HEK293 (cell line): Measurements from ENCODE around the gene FRMPD4.

Experiments used
- CTCF ChIA-PET: fragments of 350-600 bp; formaldehyde crosslinking; extraction: SDS; loops from one replicate; lab custom pipeline; 2021; ENCODE audit warnings: antibody characterized with exemption; lab: Yijun Ruan, JAX
- POLR2A ChIA-PET: fragments of 300-600 bp; formaldehyde crosslinking; extraction: SDS; loops from one replicate; lab custom pipeline; 2020; ENCODE audit warnings: antibody characterized with exemption, inconsistent platforms; lab: Yijun Ruan, JAX
- H3K27ac ChIP-seq: fragments of 200-500 bp; sonication (Bioruptor generic); 2 replicates; pipeline ENCODE4 v1.5.1; 2014; ENCODE audit warnings: low read depth, low read length, control low read depth, inconsistent platforms; ENCODE audit errors: extremely low read depth
- H3K36me3 ChIP-seq, 2 experiments: fragments of 200-500 bp in 1 of 2; sonication (Bioruptor generic) in 1 of 2; 1 replicate in 1 of 2; 2 replicates in 1 of 2; pipeline ENCODE4 v1.5.1; 2014 to 2017; ENCODE audit warnings: inconsistent platforms in 2 of 2, low read length in 2 of 2; ENCODE audit not compliant: control insufficient read depth in 2 of 2, insufficient read depth in 1 of 2
- H3K4me1 ChIP-seq: fragments of 200-500 bp; sonication (Bioruptor generic); 2 replicates; pipeline ENCODE4 v1.5.1; 2014; ENCODE audit warnings: mild to moderate bottlenecking, low read length, inconsistent platforms; ENCODE audit not compliant: control insufficient read depth, insufficient read depth
- H3K4me3 ChIP-seq: 2 replicates; pipeline ENCODE4 v1.5.1; 2011; ENCODE audit warnings: low read depth, mild to moderate bottlenecking, control low read depth, low read length, moderate library complexity
- H3K9me3 ChIP-seq: fragments of 200-500 bp; sonication (Bioruptor generic); 2 replicates; pipeline ENCODE4 v1.5.1; 2014; ENCODE audit warnings: low read depth, low read length, inconsistent platforms; ENCODE audit not compliant: control insufficient read depth, insufficient read depth
- EGR2 ChIP-seq: fragments of 450-650 bp; formaldehyde crosslinking; IDR thresholded peaks from 2 replicates; pipeline ENCODE4 v1.5.1; 2016; ENCODE audit warnings: low read depth, missing biosample characterization, missing genetic modification characterization
- GLI4 ChIP-seq: fragments of 450-650 bp; formaldehyde crosslinking; IDR thresholded peaks from 2 replicates; pipeline ENCODE4 v1.5.1; 2016; ENCODE audit warnings: missing biosample characterization, missing genetic modification characterization
- SCRT2 ChIP-seq: fragments of 450-650 bp; formaldehyde crosslinking; IDR thresholded peaks from 2 replicates; pipeline ENCODE4 v1.5.1; 2016; ENCODE audit warnings: missing biosample characterization, missing genetic modification characterization
- ZBTB20 ChIP-seq: fragments of 450-650 bp; formaldehyde crosslinking; IDR thresholded peaks from 2 replicates; pipeline ENCODE4 v1.5.1; 2016; ENCODE audit warnings: missing biosample characterization, missing genetic modification characterization
- ZEB2 ChIP-seq: fragments of 450-650 bp; formaldehyde crosslinking; IDR thresholded peaks from 2 replicates; pipeline ENCODE4 v1.5.1; 2016; ENCODE audit warnings: missing biosample characterization, missing genetic modification characterization
- ZFHX2 ChIP-seq: fragments of 450-650 bp; formaldehyde crosslinking; conservative IDR thresholded peaks from 2 replicates; pipeline ENCODE4 v1.5.1; 2016; ENCODE audit warnings: missing biosample characterization, missing genetic modification characterization
- ZFP69B ChIP-seq: fragments of 450-650 bp; formaldehyde crosslinking; IDR thresholded peaks from 2 replicates; pipeline ENCODE4 v1.5.1; 2016; ENCODE audit warnings: missing biosample characterization, missing genetic modification characterization
- ZNF10 ChIP-seq: fragments of 450-650 bp; formaldehyde crosslinking; IDR thresholded peaks from 2 replicates; pipeline ENCODE4 v1.5.1; 2017; ENCODE audit warnings: missing biosample characterization, missing genetic modification characterization
- ZNF146 ChIP-seq: fragments of 450-650 bp; formaldehyde crosslinking; IDR thresholded peaks from 2 replicates; pipeline ENCODE4 v1.5.1; 2016; ENCODE audit warnings: missing biosample characterization, missing genetic modification characterization
- ZNF280C ChIP-seq: fragments of 450-650 bp; formaldehyde crosslinking; IDR thresholded peaks from 2 replicates; pipeline ENCODE4 v1.5.1; 2016; ENCODE audit warnings: missing biosample characterization, missing genetic modification characterization
- ZNF354C ChIP-seq: fragments of 450-650 bp; formaldehyde crosslinking; IDR thresholded peaks from 2 replicates; pipeline ENCODE4 v1.5.1; 2016; ENCODE audit warnings: missing biosample characterization, missing genetic modification characterization, low read depth, borderline replicate concordance
- ZNF404 ChIP-seq: fragments of 450-650 bp; formaldehyde crosslinking; IDR thresholded peaks from 2 replicates; pipeline ENCODE4 v1.5.1; 2017; ENCODE audit warnings: missing biosample characterization, missing genetic modification characterization
- ZNF48 ChIP-seq: fragments of 450-650 bp; formaldehyde crosslinking; IDR thresholded peaks from 2 replicates; pipeline ENCODE4 v1.5.1; 2016; ENCODE audit warnings: missing biosample characterization, missing genetic modification characterization
- ZNF600 ChIP-seq: fragments of 450-650 bp; formaldehyde crosslinking; IDR thresholded peaks from 2 replicates; pipeline ENCODE4 v1.5.1; 2016; ENCODE audit warnings: missing biosample characterization, missing genetic modification characterization
- ZNF626 ChIP-seq: fragments of 450-650 bp; sonication (Bioruptor Pico); formaldehyde crosslinking; IDR thresholded peaks from 2 replicates; pipeline ENCODE4 v1.5.1; 2018; ENCODE audit warnings: missing biosample characterization, missing genetic modification characterization, inconsistent platforms
- ZNF692 ChIP-seq: fragments of 450-650 bp; formaldehyde crosslinking; IDR thresholded peaks from 2 replicates; pipeline ENCODE4 v1.5.1; 2016; ENCODE audit warnings: missing biosample characterization, missing genetic modification characterization
- ZNF785 ChIP-seq: fragments of 450-650 bp; formaldehyde crosslinking; IDR thresholded peaks from 2 replicates; pipeline ENCODE4 v1.5.1; 2016; ENCODE audit warnings: missing biosample characterization, missing genetic modification characterization
- ZNF830 ChIP-seq: fragments of 450-650 bp; IDR thresholded peaks from 2 replicates; pipeline ENCODE4 v1.5.0; 2018; ENCODE audit warnings: missing biosample characterization, missing genetic modification characterization, low read depth, mild to moderate bottlenecking, moderate library complexity
- ZXDB ChIP-seq: fragments of 450-650 bp; formaldehyde crosslinking; IDR thresholded peaks from 2 replicates; pipeline ENCODE4 v1.5.1; 2016; ENCODE audit warnings: missing biosample characterization, missing genetic modification characterization
- TF ChIP-seq, protein P1 (sequence below): fragments of 450-650 bp; formaldehyde crosslinking; IDR thresholded peaks from 2 replicates; pipeline ENCODE4 v1.5.1; 2016; ENCODE audit warnings: missing biosample characterization, missing genetic modification characterization
- TF ChIP-seq, protein P2 (sequence below): fragments of 450-650 bp; formaldehyde crosslinking; IDR thresholded peaks from 2 replicates; pipeline ENCODE4 v1.5.1; 2017; ENCODE audit warnings: missing biosample characterization, missing genetic modification characterization
- TF ChIP-seq, protein P3 (sequence below): fragments of 450-650 bp; formaldehyde crosslinking; IDR thresholded peaks from 2 replicates; pipeline ENCODE4 v1.5.1; 2016; ENCODE audit warnings: missing biosample characterization, missing genetic modification characterization
- TF ChIP-seq, protein P4 (sequence below): fragments of 450-650 bp; formaldehyde crosslinking; IDR thresholded peaks from 2 replicates; pipeline ENCODE4 v1.5.1; 2016; ENCODE audit warnings: missing biosample characterization, missing genetic modification characterization

Gene FRMPD4

DNA sequence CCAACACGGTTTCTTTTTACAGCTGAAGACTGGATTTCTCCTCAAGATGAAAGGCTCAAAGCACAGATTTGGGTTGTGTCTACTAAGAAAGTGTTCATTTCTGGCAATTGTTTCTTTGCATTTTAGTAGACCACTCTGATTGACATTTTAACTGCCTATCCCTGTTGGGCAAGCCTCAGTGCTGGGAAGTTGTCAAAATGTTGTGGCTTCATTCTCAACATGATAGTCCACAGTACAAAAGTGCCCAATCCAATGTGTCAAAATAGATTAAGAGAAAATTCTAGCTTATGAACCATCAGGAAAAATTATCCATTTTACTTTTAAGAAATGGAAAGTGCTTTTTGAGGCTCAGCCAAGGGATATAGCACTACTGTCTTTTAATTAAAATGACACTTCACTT is 329.0 kb downstream of the FRMPD4 start:
- H3K4me1 ChIP-seq: no peaks in the 10 kb centered on the region
- H3K36me3 ChIP-seq: no peaks in the 10 kb centered on the region
- ChIA-PET CTCF (interaction anchor here (0.6 to 1.6 kb wide), 3 partner anchors 10 to 92 kb away, joined by 3 to 4 read pairs (median 3); no protein-coding TSS in a partner anchor), POLR2A (no interaction called here)
- no peak overlapping the region for H3K27ac ChIP-seq
- no peak overlapping the region for H3K4me3 ChIP-seq
- TF ChIP-seq ZNF785 (tag by site-specific recombination): no peak
- TF ChIP-seq ZNF10 (tag by site-specific recombination): no peak
- no peak for TF ChIP-seq ZNF354C (tag by site-specific recombination)
- TF ChIP-seq ZNF280C (tag by site-specific recombination): no peak
- TF ChIP-seq, protein P1, sequence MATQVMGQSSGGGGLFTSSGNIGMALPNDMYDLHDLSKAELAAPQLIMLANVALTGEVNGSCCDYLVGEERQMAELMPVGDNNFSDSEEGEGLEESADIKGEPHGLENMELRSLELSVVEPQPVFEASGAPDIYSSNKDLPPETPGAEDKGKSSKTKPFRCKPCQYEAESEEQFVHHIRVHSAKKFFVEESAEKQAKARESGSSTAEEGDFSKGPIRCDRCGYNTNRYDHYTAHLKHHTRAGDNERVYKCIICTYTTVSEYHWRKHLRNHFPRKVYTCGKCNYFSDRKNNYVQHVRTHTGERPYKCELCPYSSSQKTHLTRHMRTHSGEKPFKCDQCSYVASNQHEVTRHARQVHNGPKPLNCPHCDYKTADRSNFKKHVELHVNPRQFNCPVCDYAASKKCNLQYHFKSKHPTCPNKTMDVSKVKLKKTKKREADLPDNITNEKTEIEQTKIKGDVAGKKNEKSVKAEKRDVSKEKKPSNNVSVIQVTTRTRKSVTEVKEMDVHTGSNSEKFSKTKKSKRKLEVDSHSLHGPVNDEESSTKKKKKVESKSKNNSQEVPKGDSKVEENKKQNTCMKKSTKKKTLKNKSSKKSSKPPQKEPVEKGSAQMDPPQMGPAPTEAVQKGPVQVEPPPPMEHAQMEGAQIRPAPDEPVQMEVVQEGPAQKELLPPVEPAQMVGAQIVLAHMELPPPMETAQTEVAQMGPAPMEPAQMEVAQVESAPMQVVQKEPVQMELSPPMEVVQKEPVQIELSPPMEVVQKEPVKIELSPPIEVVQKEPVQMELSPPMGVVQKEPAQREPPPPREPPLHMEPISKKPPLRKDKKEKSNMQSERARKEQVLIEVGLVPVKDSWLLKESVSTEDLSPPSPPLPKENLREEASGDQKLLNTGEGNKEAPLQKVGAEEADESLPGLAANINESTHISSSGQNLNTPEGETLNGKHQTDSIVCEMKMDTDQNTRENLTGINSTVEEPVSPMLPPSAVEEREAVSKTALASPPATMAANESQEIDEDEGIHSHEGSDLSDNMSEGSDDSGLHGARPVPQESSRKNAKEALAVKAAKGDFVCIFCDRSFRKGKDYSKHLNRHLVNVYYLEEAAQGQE (tag by site-specific recombination): no peak
- no peak for TF ChIP-seq SCRT2
- TF ChIP-seq ZNF830 (tag by site-specific recombination): no peak
- TF ChIP-seq ZNF146 (tag by site-specific recombination): no peak
- TF ChIP-seq ZNF48 (tag by site-specific recombination): no peak
- TF ChIP-seq, protein P2, sequence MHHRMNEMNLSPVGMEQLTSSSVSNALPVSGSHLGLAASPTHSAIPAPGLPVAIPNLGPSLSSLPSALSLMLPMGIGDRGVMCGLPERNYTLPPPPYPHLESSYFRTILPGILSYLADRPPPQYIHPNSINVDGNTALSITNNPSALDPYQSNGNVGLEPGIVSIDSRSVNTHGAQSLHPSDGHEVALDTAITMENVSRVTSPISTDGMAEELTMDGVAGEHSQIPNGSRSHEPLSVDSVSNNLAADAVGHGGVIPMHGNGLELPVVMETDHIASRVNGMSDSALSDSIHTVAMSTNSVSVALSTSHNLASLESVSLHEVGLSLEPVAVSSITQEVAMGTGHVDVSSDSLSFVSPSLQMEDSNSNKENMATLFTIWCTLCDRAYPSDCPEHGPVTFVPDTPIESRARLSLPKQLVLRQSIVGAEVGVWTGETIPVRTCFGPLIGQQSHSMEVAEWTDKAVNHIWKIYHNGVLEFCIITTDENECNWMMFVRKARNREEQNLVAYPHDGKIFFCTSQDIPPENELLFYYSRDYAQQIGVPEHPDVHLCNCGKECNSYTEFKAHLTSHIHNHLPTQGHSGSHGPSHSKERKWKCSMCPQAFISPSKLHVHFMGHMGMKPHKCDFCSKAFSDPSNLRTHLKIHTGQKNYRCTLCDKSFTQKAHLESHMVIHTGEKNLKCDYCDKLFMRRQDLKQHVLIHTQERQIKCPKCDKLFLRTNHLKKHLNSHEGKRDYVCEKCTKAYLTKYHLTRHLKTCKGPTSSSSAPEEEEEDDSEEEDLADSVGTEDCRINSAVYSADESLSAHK (tag by site-specific recombination): no peak
- no peak for TF ChIP-seq ZFP69B (tag by site-specific recombination)
- TF ChIP-seq ZEB2 (tag by site-specific recombination): no peak
- H3K9me3 ChIP-seq: no peaks in the 10 kb centered on the region

DNA sequence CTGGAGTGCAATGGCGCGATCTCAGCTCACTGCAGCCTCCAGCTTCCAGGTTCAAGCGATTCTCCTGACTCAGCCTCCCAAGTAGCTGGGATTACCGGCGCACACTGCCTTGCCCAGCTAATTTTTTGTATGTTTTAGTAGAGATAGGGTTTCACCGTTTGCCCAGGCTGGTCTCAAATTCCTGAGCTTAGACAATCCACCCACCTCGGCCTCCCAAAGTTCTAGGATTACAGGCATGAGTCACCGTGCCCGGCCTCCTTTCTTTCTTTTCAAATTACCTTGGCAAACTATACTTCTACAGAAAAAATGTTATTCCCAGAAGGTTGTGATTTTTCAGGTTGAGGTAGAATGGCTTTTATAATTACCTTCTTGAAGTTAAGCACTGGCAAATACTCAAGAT is 331.0 kb downstream of the FRMPD4 start:
- CTCF ChIA-PET: no interaction called here
- TF ChIP-seq ZBTB20: no peak
- no peak for TF ChIP-seq ZNF692 (tag by site-specific recombination)
- peak; percentile 47 for TF ChIP-seq ZFHX2 (tag by site-specific recombination)
- no peak for TF ChIP-seq ZNF626 (tag by site-specific recombination)
- TF ChIP-seq, protein P3, sequence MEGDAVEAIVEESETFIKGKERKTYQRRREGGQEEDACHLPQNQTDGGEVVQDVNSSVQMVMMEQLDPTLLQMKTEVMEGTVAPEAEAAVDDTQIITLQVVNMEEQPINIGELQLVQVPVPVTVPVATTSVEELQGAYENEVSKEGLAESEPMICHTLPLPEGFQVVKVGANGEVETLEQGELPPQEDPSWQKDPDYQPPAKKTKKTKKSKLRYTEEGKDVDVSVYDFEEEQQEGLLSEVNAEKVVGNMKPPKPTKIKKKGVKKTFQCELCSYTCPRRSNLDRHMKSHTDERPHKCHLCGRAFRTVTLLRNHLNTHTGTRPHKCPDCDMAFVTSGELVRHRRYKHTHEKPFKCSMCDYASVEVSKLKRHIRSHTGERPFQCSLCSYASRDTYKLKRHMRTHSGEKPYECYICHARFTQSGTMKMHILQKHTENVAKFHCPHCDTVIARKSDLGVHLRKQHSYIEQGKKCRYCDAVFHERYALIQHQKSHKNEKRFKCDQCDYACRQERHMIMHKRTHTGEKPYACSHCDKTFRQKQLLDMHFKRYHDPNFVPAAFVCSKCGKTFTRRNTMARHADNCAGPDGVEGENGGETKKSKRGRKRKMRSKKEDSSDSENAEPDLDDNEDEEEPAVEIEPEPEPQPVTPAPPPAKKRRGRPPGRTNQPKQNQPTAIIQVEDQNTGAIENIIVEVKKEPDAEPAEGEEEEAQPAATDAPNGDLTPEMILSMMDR (tag by site-specific recombination): no peak
- 0 out of 2 replicates have a peak, but pooled peaks have one; percentile 30 for TF ChIP-seq ZXDB (tag by site-specific recombination)
- TF ChIP-seq, protein P4, sequence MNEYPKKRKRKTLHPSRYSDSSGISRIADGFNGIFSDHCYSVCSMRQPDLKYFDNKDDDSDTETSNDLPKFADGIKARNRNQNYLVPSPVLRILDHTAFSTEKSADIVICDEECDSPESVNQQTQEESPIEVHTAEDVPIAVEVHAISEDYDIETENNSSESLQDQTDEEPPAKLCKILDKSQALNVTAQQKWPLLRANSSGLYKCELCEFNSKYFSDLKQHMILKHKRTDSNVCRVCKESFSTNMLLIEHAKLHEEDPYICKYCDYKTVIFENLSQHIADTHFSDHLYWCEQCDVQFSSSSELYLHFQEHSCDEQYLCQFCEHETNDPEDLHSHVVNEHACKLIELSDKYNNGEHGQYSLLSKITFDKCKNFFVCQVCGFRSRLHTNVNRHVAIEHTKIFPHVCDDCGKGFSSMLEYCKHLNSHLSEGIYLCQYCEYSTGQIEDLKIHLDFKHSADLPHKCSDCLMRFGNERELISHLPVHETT (tag by site-specific recombination): 0 out of 2 replicates have a peak, but pooled peaks have one; percentile 36
- TF ChIP-seq GLI4 (tag by site-specific recombination): no peak
- TF ChIP-seq EGR2 (tag by site-specific recombination): 0 out of 2 replicates have a peak, but pooled peaks have one; percentile 17
- no peak for TF ChIP-seq ZNF600 (tag by site-specific recombination)
- no peak for TF ChIP-seq ZNF404

More for the DNA sequence above, 331.0 kb downstream of the FRMPD4 start:
- H3K4me3 ChIP-seq: no peak overlapping the region
- no peaks in the 10 kb centered on the region for H3K4me1 ChIP-seq
- POLR2A ChIA-PET: no interaction called here
- H3K9me3 ChIP-seq: no peaks in the 10 kb centered on the region
- no peak overlapping the region for H3K27ac ChIP-seq
- H3K36me3 ChIP-seq: no peaks in the 10 kb centered on the region
